ENCODE results near the gene TRIP12. TPM values are rescaled to one million over a fixed set of nuclear protein-coding genes. Genes with fewer than 3 reads are reported as not detected.
A peak's percentile ranks its signal among the peaks of the same experiment; 100 is the strongest.
"Not testable (repeated sequence)": the region's sequence is repeated elsewhere in the genome, so short reads cannot be mapped to it uniquely, and the experiment has no call there.

Gene TRIP12
- total RNA-seq, 2 donors from 2014 or later = 235 to 250 TPM

- DNase-seq (no peak), ATAC-seq (replicated peaks in 1 of 2) (no peak)
- Mint-ChIP-seq H3K9me3 (no peaks in the 10 kb centered on the region), H3K4me3 (no peak overlapping the region), H3K4me1 (ENCODE audit: low read depth) (no peaks in the 10 kb centered on the region), H3K36me3 (ENCODE audit: insufficient read depth in 2 of 2) (no peaks in the 10 kb centered on the region), H3K27me3 (ENCODE audit: low read depth) (no peaks in the 10 kb centered on the region), H3K27ac (no peak overlapping the region)
Observed at GRCh38 chr2:229725716-229726574, 195.9 kb downstream of the TRIP12 start.

GRCh38 chr2:229723192-229723591 lies 198.6 kb downstream of the TRIP12 start:
- not testable (repeated sequence) for H3K36me3 Mint-ChIP-seq (ENCODE audit: insufficient read depth in 2 of 2); H3K27me3 Mint-ChIP-seq (ENCODE audit: low read depth)

DNA sequence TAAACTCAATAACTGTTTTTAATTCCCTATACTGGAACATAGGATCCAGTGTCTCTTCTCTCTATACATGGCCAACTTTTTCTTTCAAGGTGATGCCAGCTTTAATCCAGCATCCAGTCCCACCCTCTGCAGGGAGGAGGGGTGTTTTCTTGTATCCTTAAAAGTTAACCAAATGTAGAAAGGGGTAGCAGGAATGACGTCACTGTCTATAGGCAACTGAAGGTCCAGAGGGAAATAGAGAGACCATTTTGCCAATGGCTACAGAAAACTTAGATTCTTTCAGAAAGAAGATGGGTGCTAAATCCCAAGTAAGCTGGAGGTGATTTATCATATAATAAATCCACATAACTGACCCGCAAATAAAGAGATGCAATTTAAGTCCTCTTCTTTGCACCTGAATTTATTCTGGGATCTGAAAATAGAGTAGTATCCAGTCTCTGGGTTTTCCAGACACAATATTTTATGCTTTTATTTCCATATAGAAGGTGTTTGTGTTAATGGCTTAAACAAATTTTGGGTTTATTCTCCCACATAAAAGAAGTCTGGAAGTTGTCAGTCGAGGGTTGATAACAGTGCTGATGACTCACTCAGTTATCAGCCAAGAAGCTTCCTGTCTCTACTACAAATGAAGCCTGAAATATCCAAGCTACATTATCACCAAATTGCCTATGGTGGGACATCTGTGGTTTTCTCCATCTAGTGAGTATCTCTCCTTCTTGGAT lies 201.7 kb downstream of the TRIP12 start:
- no peaks in the 10 kb centered on the region for H3K4me1 Mint-ChIP-seq (ENCODE audit: low read depth)
- H3K36me3 Mint-ChIP-seq (ENCODE audit: insufficient read depth in 2 of 2) = no peaks in the 10 kb centered on the region
- H3K27me3 Mint-ChIP-seq (ENCODE audit: low read depth) = peaks cover 24% of the 10 kb centered on the region
- no peak overlapping the region for H3K27ac Mint-ChIP-seq
- H3K4me3 Mint-ChIP-seq = no peak overlapping the region
- ATAC-seq (replicated peaks in 1 of 2) (no peak), DNase-seq (no peak)
- H3K9me3 Mint-ChIP-seq = no peaks in the 10 kb centered on the region

More at GRCh38 chr2:229723192-229723591, 198.6 kb downstream of the TRIP12 start:
- DNase-seq; H3K4me1 Mint-ChIP-seq (ENCODE audit: low read depth); H3K4me3 Mint-ChIP-seq; ATAC-seq (replicated peaks in 1 of 2); H3K9me3 Mint-ChIP-seq: not testable (repeated sequence)
- H3K27ac Mint-ChIP-seq = peak overlapping the region; percentile 73

- no peaks in the 10 kb centered on the region for H3K4me1 Mint-ChIP-seq (ENCODE audit: low read depth)
- H3K9me3 Mint-ChIP-seq = no peaks in the 10 kb centered on the region
- DNase-seq (no peak), ATAC-seq (replicated peaks in 1 of 2) (no peak)
- H3K27ac Mint-ChIP-seq = no peak overlapping the region
- no peak overlapping the region for H3K4me3 Mint-ChIP-seq
- peaks cover 30% of the 10 kb centered on the region for H3K27me3 Mint-ChIP-seq (ENCODE audit: low read depth)
- H3K36me3 Mint-ChIP-seq (ENCODE audit: insufficient read depth in 2 of 2) = no peaks in the 10 kb centered on the region
Observed at GRCh38 chr2:229718057-229718456, 203.8 kb downstream of the TRIP12 start.

- no peaks in the 10 kb centered on the region for H3K4me1 Mint-ChIP-seq (ENCODE audit: low read depth)
- peaks cover 51% of the 10 kb centered on the region for H3K27me3 Mint-ChIP-seq (ENCODE audit: low read depth)
- H3K27ac Mint-ChIP-seq = no peak overlapping the region
- no peaks in the 10 kb centered on the region for H3K36me3 Mint-ChIP-seq (ENCODE audit: insufficient read depth in 2 of 2)
- no peaks in the 10 kb centered on the region for H3K9me3 Mint-ChIP-seq
- H3K4me3 Mint-ChIP-seq = peak overlapping the region; percentile 28 to 60
- ATAC-seq (replicated peaks in 1 of 2) (no peak), DNase-seq (peak; percentile 34 to 43)
Observed at GRCh38 chr2:229715895-229716507, 205.8 kb downstream of the TRIP12 start.

DNA sequence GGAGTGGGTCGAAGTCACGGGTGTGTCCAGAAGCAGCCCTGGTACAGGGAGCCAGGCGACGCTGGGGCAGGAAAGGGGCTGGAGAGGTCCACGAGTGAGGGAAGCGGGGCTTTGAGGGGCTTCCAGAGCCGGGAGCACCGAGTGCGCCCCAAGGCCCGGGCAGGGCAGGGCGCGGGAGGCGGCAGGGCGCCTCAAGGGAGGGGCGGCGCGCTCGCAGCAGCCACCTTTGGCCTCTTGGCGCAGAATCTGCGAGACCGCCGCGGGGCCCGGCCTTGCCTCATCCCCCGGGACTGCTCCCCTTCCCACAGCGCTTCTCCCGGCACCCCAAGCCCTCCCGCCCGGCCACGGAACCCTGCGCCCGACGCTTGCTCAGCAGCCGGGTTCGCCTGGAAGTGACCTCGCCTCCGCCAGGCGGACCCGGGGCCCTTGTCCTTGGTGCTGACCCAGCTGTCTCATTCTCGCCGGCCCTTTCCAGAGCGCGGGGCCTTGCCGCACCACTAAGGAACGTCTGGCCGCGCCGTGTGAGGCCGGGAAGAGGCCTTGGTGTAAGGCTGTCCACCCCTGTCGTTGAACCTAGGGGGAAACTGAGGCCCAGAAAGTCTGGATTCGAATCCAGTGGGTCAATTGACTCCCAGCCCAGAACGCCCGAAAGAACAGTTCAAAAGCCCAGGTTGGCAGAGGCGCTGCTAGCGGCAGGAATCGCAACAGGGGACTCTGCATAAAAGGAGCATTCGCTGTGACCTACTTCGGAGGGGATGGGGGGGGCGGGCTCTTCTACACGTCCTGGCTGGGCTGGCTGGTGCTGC lies 206.9 kb downstream of the TRIP12 start:
- no peak overlapping the region for H3K27ac Mint-ChIP-seq
- peak overlapping the region; percentile 53 to 56 for H3K4me3 Mint-ChIP-seq
- peak; percentile 58 to 59 for DNase-seq
- no peaks in the 10 kb centered on the region for H3K4me1 Mint-ChIP-seq (ENCODE audit: low read depth)
- ATAC-seq (replicated peaks in 1 of 2) = peak; percentile 61 to 64
- peaks cover 55% of the 10 kb centered on the region for H3K27me3 Mint-ChIP-seq (ENCODE audit: low read depth)
- H3K9me3 Mint-ChIP-seq = no peaks in the 10 kb centered on the region
- H3K36me3 Mint-ChIP-seq (ENCODE audit: insufficient read depth in 2 of 2) = no peaks in the 10 kb centered on the region

DNA sequence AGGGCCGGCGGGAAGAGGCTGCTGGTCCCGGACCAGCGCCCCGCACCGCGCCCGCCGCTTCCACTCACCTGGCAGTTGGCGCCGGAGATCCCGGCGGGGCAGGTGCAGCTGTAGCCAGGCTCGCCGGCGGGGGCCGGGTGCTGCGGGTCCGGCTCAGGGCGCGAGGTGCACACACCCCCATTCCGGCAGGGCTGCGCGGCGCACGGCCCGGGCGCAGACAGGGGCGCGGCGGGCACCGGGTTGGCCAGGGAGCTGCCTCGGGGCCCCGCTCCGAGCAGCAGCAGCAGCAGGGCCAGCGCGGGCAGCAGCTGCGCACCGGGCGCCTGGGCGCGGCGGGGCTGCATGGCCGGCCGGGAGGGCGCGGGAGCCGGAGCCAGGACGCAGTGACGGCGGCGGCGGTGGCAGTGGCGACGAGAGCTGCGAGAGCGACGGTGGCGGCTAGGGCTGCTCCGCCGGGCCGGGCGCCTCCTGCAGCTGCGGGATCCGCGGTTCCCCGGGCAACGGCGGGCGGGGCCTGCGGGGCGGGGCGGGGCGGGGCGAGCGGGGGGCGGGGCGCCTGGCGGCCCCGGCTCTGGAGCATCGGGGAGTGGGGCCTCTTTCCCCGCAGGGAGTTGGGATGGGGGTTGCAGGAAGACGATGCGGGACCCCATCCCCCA lies 207.6 kb downstream of the TRIP12 start, which contains the start of gene DNER:
Gene DNER (minus strand): TSS at position 476 of the 656 bp plus-strand sequence. CDS start 132 bp downstream, at position 344.
- H3K4me3 Mint-ChIP-seq = peak within 1 kb of the TSS; percentile 68 to 74
- DNase-seq = peak; percentile 57 to 62
- no peaks in the 10 kb centered on the region for H3K9me3 Mint-ChIP-seq
- H3K27ac Mint-ChIP-seq = no peak within 1 kb of the TSS
- no peaks in the 10 kb centered on the region for H3K4me1 Mint-ChIP-seq (ENCODE audit: low read depth)
- H3K27me3 Mint-ChIP-seq (ENCODE audit: low read depth) = peaks cover 55% of the 10 kb centered on the region
- H3K36me3 Mint-ChIP-seq (ENCODE audit: insufficient read depth in 2 of 2) = no peaks in the 10 kb centered on the region
- ATAC-seq (replicated peaks in 1 of 2) = peak; percentile 86

Other genes starting within 250 kb of the TRIP12 start
- not detected for gene DNER, start 207.5 kb downstream of the TRIP12 start, total RNA-seq
- 1 to 10 TPM; 1.7 to 2.1 TPM for gene FBXO36, start 494 bp upstream of the TRIP12 start, total RNA-seq
- 1 to 10 TPM in 1 of 2 donors, under 1 TPM in 1; 0.37 to 2.2 TPM for gene SLC16A14, start 146.9 kb upstream of the TRIP12 start, total RNA-seq

Data from activated T-cell treated with anti-CD3 and anti-CD28 coated beads, Interleukin-2, amount 50 U/mL, for 72 hours (primary cell).